B cell (primary cell): Measurements from ENCODE around the gene KRCC1.

Experiments
- CTCF ChIP-seq: fragments of 200-600 bp; IDR thresholded peaks from one replicate; pipeline ENCODE4 v1.8.0; 2022; ENCODE audit warnings: antibody characterized with exemption, mild to moderate bottlenecking
- EZH2 ChIP-seq: IDR thresholded peaks from 2 replicates; pipeline ENCODE4 v1.6.1; 2012; ENCODE audit warnings: borderline replicate concordance, low read depth, mild to moderate bottlenecking, moderate library complexity, low read length; ENCODE audit not compliant: insufficient read depth, poor library complexity, severe bottlenecking

GRCh38 chr2:88053934-88054781 lies 1.4 kb downstream of the KRCC1 start:
- TF ChIP-seq CTCF (no peak), EZH2 (no peak)
